Measurements from ENCODE around the gene ADGRG1.

ADGRG1 gene

DNA sequence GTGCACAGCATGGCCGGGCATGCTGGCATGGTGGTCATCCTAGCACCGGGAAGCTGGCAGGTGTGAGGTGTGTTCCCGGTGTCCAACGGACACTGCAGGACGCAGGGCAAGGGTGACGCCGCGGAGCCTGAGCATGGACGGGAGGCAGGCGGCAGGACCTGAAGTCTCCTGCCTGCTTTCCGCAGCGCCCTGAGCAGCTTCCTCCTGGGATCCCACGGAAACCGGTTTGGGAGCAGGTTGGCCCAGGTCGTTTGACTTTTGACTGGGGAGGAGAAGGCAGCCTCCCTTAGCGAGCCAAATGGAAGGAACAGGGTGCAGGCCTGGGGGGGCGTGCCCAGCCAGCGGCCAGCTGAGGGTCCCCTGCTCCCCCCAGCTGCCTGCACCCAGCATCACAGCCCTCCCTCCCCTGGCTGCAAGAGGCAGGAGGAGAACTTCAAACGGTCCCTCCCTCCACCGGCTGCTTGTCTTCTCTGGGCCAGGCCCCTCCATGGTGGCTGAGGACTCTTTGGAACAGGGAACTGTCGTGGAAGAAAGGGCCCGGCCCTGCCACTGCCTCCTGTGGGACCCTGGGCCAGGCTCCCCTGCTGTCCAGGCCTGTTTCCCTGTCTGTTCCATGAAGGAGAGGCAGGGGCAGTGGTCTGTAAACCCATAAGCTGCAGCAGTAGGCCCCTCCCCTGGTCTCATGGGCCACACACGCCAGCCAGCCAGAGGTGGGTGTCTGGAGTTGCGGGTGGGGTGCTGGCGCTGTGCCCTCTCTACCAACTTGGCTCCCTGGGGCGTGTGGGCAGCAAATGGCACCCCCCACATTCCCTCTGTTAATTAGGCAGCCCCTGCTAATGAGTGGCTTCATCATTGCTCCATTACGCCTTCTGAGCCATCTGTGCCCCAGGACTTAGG lies 7.8 kb upstream of the ADGRG1 start:
- no peak for DNase-seq

DNA sequence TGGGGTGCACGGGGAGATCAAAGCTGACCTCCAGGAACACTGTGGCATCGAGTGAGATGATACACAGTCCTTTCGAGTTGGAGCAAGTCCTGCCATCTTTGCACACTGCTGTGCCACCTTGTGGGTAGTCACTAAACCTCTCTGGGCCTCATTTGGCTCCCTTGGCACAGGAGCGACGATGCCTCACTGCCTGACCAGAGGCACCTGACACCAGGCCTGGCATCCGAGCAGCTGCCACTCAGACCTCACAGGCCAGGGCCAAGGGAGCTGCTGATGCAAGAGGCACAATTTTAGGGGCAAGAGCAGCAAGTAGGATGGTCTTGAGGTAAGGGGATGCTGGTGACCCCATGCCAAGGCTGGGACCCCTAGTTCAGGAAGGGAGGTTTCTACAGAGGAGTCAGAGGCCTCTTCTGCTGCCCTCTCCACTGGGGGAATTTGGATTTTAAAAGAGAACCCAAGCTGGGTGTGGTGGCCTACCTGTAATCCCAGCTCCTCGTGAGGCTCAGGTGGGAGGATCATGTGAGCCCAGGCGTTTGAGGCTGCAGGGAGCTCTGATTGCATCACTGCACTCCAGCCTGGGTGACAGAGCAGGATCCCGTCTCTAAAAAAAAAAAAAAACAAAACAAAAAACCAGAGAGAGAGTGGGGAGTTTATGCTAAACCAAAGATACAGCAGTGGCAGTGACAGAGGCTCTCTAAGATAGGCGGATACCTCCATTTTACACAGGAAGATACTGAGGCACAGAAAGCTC lies 6.7 kb upstream of the ADGRG1 start:
- DNase-seq, result no peak

DNA sequence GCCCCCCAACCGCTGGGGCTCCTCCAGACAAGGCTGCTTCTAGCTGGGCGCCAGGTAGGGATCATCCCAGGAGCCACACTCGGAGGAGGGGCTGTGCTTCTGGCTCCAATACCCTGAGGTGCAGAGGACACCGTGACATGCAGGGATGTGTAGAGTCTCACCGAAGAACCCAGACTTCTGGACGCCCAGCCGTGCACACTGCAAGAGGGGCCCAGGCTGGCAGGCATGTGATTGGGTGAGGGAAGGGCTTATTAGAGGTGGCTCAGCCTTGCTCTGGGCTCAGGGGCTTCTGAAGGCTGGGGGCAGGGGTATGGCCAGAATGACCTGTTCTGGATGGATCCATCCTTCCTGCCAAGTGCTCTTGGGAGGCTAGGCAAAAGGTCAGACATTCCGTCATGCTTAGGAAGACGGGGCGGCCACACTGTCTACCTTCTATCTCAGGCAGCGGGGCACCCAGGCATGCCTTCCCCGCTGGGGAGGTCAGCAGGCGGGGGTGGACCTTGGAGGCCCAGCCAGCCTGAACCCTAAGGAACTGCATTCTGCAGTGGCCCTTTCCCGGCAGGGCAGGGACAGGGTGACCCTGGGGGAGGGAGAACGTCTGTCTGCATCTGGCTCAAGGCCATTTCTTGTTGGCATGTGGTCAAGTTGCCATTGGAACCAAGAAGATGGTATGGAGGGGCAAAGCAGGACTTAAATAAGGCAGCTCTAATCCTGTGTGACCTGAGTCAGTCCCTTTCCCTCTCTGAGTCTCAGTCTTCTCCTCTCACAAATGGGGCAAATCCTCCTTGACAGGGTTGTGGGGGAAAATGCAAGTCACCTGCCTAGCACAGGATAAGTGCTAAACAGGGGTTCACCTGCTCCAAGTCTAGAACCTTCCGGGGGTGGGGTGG lies 5.8 kb upstream of the ADGRG1 start:
- DNase-seq, result no peak

DNA sequence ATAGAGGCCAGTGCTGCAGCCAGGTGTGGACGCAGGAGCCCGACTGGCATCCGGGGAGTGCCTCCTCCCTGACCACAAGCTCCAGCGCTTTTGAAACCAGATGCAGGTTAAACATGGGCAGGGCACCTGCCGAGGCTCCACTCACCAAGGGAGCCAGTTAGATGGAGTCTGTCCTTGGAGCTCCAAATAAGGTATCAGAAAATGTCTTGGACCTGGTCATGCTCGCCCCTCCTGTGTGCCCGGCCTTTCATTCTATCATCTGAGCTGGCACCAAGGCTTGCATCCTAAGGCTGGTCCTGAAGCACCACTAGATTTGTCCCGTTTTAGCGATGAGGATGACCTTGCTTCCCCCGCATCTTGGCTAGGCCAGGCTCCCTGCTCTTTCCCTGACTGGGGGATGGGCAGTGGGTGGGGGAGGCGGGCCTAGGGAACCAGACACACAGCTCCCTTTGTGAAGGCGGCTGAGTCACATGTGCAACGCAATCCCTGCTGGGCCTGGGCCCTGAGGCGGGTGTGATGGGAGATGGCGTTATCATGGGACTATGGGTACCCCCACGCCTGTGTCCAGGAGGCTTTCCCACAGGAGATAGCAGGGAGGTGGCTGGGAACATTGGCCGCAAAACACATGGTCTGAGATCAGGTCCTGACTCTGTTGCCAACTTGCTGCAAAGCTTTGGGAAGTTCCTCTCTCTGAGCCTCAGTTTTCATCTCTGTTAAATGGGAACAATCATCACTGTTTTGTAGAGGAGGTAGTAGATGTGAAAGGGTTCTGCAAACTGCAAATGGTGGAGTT lies 5.0 kb upstream of the ADGRG1 start:
- no peak for DNase-seq

DNA sequence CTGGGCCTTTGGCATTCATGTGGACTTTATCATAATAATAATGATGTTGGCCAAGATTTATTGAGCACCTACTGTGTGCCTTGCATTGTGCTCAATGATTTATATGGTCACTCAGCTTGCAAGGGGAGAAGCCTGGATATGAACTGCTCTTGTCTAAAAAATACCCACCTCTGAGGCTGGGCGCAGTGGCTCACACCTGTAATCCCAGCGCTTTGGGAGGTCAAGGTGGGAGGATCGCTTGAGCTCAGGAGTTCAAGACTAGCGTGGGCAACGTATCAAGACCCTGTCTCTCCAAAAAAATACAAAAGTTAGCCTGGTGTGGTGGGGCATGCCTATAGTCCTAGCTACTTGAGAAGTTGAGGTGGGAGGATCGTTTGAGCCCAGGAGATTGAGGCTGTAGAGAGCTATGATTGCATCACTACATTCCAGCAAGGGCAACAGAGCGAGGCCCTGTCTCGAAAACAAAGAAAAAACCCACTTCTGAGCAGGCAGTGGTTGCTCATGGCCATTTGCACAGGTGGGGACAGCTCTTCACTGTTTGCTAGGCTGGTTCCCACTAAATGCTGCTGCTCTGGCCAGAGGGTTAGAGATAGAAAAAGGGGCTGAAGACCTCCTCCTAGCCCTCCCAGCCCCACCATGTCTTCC lies 4.3 kb upstream of the ADGRG1 start:
- DNase-seq, result no peak

DNA sequence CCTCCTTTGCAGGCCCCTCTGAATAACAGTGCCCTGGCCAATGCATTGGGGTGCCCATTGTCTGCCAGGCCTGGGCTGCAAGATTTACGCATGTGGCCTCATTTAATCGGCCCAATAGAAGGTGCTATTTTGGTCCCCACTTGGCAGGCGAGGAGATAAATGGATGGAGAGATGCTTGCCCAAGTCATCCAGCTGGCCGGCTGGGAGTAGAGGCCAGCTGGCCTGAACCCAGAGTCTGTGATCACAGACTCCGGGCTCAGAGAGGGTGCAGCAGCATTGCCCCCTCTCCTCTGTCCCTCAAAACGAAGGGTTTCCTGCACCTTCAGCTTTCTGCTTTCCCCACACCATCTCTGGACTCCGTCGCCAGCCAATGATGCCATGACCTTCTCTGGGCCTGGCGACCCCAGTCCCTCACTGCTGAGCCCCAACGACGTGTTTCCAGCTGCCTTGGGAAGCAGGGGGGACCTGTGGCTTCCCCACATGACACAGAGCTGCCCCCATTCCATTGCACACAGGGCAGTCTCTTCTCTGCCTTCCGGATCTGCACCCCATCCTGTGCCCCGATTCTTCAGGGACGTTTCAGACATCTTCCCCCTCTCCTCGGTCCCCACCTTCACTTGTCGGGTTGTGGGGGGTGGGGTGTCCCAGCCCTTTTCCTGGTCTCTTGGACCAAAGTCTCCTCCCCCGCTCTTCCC lies 3.5 kb upstream of the ADGRG1 start:
- DNase-seq, result no peak

DNA sequence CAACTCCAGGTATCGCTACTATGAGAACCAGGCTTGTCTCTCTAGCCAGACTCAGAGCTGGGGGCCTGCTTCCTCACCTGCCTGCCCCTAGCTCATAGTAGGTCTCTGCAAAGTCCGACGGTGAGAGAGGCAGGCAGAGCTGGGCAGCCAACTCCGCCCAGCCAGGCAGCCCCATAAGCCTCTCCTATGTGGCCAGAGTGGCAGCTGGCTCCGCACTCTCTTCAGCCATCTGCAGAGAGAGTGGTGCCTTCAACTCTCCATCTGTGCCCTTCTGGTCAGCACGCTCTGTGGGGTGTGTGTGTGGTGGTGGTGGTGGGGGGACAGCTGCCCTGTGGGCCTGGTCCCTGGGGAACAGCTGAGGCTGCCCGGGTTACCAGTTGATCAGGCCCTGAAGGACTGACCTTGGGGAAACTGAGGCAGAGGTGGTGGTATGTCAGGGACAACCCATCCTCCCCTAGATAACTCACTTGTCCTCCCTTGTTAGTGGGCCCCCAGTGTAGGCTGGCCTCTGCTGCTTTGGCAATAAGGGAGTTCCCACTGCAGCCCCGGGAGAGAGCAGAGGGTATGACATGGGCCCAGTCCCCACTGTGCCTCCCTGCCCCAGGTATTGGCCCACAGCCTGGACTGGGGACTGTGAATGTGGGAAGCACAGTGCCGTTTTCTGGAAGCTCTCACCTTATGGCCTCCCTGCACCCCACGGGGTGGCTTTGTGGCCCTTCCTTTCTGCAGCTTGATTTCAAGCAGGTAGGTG lies 1.8 kb upstream of the ADGRG1 start:
- DNase-seq, result no peak

DNA sequence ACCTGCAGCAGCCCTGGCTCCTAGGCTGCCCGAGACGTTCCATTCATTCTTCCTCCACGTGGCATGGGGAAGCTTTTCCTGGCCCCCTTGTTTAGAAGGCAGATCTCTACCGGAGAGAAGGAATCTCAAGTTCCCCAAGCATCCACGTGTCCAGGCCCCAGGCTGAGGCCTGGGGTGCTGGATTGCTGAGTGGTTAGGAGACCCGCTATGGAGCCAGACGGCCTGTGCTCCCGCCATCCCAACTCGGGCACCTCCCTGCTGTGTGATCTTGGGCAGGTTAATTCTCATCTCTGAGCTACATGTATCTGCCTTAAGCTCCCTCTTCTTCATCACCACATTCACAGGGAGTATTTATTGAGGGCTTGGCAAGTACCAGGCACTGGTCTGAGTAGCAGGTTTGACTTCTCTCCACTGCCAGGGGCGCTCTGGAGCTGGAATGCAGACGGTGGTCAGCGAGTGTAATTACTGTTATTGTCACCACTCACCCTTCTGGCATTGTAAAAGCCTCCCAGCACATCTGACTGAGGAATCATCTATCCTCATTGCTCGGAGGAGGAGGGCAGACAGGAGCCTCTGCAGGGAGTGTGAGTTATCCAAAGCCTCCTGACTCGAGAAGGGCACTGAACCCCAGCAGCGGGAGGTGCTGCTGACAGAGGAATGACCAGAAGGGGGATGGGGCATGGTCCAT lies 1.1 kb upstream of the ADGRG1 start:
- DNase-seq, result no peak

DNA sequence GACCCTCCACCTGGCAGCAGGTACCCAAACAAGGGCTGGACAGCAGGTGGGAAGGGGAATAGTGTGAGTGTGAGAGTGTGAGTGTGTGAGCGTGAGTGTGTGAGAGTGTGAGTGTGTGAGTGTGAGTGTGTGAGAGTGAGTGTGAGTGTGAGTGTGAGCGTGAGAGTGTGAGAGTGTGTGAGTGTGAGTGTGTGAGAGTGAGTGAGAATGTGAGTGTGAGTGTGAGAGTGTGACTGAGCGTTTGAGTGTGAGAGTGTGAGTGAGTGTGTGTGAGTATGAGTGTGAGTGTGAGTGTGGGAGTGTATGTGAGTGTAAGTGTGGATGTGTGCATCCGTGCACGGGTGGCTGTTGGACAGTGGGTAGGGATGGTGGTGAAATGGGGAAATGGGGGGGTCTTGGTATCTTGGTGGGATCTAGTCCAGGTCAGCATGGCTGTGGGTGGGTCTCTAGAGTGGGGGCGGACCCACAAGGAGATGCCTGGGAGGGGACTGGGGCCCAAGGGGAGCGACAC lies 408 bp downstream of the ADGRG1 start:
- no peak for DNase-seq

DNA sequence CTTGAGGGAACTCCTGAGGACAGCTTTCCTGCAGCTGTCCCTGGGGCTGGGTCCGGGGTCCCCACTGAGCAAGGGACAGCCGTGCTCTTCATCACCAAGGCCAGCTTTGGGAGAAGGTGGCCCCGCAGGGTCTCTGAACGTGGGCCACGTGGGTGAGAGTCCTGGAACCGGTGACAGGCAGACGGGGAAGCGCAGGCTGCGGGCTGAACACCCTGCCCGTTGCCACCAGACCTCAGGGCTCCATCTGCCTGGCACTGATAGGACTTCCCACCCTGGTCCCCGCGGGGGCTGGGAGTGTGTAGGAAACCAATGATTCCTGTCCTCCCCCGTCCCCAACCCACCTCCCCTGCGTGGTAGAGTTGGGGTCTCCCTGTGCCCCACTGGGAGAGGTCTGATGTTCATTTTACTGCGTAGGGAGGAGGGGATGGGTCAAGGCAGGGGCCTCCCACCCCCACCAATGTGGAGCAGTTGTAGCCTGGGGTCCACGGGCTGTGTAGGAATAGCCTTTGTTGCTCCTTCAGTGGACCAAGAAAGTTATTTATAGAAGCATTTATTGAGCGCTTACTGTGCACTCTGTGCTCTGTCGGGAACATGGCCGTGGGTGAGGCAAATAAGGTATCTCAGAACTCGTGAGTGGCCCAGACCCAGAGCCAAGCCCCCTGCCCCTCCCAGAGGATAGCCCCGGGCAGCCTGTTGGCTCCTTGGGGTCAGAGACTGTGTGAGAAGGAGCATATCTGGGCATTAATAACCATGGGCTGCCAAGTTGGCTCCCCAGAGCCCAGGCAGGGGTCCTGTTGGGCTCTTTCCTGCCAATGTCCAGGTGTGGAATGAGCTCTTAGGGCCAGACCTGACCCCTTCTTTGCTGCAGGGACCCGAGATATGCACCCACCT lies 1.3 kb downstream of the ADGRG1 start:
- no peak for DNase-seq

DNA sequence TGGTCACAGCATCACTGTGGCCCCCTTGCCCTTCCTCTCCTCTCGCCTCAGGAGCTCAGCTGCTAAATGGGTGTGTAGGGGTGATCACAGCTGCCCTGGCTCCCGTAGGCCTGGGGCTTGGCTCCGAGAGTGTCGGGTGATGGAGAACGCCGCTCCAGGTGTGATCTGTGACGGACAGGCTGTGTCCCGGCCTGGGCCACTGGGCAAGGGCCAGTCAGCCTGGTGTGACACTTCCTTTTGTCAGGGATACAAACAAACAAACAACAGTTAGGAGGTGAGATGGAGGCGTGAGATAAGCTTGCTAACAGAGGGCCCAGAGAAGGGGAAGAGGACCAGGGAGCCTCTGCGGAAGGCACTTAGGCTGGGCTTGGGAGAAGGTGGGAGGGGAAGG lies 2.0 kb downstream of the ADGRG1 start:
- DNase-seq, result no peak

DNA sequence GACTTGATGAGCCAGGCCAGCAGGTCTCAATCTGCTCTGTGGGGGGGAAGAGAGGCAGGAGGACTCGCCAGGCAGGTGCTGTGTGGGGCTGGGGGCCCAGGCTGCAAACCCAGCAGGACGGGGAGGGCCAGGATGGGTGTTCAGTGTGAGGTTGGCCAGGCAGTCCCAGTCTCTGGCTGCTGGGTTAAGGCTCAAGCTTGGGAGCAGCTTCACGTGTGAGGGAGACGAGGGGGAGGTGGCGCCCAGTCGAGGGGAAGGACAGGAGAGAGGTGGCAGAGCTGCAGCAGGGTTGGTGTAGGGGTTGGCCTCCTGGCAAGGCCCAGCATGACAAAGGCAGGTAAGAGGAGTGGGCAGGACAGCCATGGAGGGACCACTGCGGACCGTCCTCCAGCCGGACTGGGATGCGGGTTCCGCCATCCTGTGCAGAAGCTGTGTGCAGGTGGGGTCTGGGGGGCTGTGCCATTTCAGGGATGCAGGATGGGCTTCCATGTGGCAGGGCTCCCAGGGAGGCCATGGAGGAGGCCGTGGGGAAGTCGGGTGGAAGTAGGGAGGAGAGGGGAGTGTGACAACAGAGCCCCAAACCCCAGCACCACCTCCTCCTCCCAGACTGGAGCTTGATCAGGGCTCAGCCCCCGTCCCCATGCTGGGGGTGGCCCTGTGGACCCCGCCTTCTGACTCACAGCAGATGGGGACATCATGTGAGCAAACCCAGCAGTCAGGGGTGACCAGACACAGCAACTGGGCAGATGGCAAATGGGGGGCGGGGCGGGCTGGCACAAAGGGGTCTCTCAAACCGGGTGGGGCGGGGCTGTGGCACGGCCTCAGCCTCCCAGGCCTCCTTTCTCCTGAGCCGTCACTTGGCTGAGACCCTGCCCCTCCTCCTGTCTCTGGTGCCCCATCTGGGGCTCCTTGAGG lies 2.8 kb downstream of the ADGRG1 start:
- DNase-seq, result no peak

DNA sequence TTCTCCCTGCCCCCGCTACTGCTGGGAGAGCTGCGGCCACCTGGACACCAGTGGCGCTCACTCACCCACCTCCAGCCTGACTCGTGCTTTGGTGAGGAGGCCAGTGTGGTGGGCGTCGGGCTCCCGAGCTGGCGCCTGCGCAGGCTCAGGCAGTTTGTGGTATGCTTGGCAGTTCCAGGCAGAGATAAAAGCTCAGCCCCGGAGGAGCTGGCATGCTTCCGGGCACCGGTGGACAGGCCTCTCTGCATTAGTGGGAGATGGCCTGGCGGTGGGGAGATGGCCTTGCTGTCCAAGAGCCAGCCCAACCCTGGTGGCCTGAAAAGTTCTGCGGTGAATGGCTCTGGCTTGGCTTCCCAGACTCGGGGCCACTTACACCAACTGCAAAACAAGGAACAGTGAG lies 4.1 kb downstream of the ADGRG1 start:
- no peak for DNase-seq

DNA sequence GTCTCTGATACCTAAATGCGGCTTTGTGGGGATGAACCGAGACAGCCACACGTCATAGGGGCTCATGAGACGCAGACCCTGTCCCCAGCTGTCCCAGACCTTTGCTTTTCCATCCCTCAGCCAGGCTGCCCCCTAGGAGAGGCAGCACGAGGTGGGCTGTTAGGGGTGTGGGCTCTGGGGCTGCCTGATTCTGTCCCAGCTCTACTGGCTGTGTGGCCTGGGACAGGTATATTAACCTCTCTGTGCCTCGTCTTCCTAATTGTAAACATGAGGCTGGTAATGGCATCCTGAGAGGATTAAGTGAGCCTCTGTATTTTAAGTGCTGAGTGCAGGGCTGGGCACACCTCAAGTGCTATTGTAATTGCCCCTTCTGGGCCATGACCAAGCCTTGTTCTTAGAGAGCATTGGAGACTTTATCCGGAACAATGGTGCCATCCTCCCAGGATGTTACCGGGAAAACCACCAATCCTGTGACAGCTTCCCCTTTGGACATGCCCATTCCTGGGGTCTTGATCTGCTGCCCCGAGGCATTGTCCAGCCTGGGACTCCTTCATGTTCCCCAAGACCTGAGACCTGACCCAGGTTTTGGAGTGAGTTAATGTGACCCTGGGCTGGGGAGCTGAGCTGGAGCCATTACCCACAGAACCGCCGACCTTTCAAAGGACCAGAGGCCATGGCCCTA lies 5.1 kb downstream of the ADGRG1 start:
- DNase-seq, result no peak

DNA sequence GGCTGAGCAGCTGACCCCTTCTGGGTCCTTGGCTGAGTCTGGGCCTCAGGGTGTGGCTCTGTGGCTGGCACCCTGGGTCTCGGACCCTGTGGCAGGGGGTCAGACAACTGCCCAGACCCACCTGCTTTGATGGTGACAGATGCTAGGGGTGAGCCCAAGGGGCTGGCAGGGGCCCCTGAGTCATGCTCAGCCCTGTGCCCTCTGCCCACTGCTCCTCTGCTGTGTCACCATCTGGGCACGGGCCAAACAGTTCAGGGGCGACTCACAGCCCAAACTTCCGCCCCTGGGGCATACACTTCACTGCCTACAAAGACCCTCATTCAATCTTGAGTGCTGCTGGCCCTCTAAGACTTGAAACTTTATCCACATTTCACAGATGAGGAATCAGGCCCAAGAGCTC lies 5.7 kb downstream of the ADGRG1 start:
- DNase-seq, result no peak

DNA sequence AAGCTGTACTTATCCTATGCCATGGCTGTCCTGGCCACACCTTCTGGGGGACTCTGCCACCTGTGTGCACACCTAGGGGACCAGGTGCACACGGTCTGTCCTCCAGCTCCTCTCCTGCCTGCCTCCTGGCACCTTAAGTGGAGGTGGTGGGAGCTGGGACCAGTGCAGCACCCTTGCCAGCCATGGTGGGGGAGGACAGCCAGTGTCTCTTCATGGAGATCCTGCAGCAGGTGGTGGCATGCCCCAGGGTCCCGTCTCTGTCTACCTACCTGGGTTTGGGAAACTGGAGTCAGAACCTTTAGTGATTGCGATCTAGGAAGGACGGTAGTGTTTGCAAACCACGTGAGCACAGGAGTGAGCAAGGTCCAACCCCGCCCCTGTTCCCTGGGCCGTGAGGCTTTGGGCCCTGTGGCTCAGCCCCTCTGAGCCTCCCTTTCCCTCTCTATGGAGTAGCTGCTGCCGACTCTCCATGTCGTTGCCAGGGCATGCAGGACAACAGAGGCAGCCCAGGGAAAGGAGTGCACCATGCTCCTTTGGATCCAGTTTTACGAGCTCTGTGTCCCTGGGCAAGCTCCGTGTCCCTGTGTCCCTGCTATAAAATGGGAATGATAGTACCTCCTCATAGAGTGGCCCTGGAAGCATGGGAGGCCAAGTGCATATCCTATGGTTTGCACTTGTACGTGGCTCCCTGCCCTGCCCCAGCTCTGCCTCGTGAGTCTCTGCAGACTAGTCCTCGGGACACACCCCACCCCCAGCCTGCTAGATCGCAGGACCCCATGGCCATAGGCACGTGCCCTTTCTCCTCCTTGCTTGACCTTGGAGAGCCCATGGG lies 7.1 kb downstream of the ADGRG1 start:
- DNase-seq, result no peak

Data from stimulated activated CD4-positive, alpha-beta T cell treated with anti-CD3 and anti-CD28 coated beads, Interleukin-2, amount 100 ng/mL, for 24 hours (primary cell).